Breast epithelium (tissue), 4 donors: ENCODE measurements around the gene DOK1. TPM values are rescaled to one million over a fixed set of nuclear protein-coding genes. Genes with fewer than 3 reads are reported as not detected.
A peak's percentile ranks its signal among the peaks of the same experiment; 100 is the strongest.

Source experiments
- DNase-seq, 2 donors: peaks; one replicate each; pipeline ENCODE4 v3.0.0-alpha.2; 2019; ENCODE audit warnings: low spot score in 2 of 2
- H3K27ac ChIP-seq, 2 donors: fragments of 200-600 bp; sonication (generic) in 1 of 2; one replicate each; pipeline ENCODE4 v1.5.1; 2016 to 2019; ENCODE audit warnings: mild to moderate bottlenecking in 1 of 2
- H3K27me3 ChIP-seq, 2 donors: fragments of 200-600 bp; sonication (generic) in 1 of 2; one replicate each; pipeline versions ENCODE4 v1.5.1 to v1.6.0; 2017 to 2019; ENCODE audit warnings: control low read depth in 1 of 2, mild to moderate bottlenecking in 1 of 2
- H3K36me3 ChIP-seq: fragments of 200-600 bp; one replicate; pipeline ENCODE4 v1.5.1; 2019
- H3K4me1 ChIP-seq, 2 donors: fragments of 200-600 bp; sonication (generic); one replicate each; pipeline ENCODE4 v1.5.1; 2016 to 2019; ENCODE audit warnings: control low read depth in 1 of 2
- H3K4me3 ChIP-seq, 3 donors: fragments of 200-600 bp; sonication (generic); 1 replicate in 2 of 3; 2 replicates in 1 of 3; pipeline ENCODE4 v1.5.1; 2016 to 2019; ENCODE audit warnings: mild to moderate bottlenecking in 3 of 3, moderate library complexity in 2 of 3
- H3K9me3 ChIP-seq, 2 donors: fragments of 200-600 bp; sonication (generic) in 1 of 2; one replicate each; pipeline ENCODE4 v1.5.1; 2016 to 2019; ENCODE audit warnings: control low read depth in 1 of 2
- POLR2A ChIP-seq: fragments of 450-650 bp; IDR thresholded peaks from one replicate; pipeline ENCODE4 v1.6.1; 2016; ENCODE audit warnings: antibody characterized with exemption, mild to moderate bottlenecking, moderate library complexity
- POLR2AphosphoS5 ChIP-seq, 3 donors: sonication (generic); formaldehyde crosslinking; IDR thresholded peaks; one replicate each; pipeline ENCODE4 v1.6.1; 2017; ENCODE audit warnings: antibody characterized with exemption in 3 of 3
- intact Hi-C: fragments of 100-400 bp; cut with DNase I; formaldehyde crosslinking; loops from one replicate; pipeline ENCODE4 v1.15.1; 2023; ENCODE audit warnings: low total_unique reads
- total RNA-seq, 3 donors: library from RNA; depleted of rRNA; stranded (reverse); fragments of >200 nt; gene quantifications; one replicate each; pipeline ENCODE4 v1.1.0, GENCODE V29; 2016
- TF ChIP-seq, protein P1 (sequence below), 3 donors: fragments of 450-650 bp; IDR thresholded peaks; one replicate each; pipeline ENCODE4 v1.5.1; 2016 to 2017; ENCODE audit warnings: antibody characterized with exemption in 3 of 3, mild to moderate bottlenecking in 3 of 3, moderate library complexity in 3 of 3

DOK1 gene
- total RNA-seq, 3 donors from 2014 or later: 11.0 to 33.3 (median 13.1) TPM

DNA sequence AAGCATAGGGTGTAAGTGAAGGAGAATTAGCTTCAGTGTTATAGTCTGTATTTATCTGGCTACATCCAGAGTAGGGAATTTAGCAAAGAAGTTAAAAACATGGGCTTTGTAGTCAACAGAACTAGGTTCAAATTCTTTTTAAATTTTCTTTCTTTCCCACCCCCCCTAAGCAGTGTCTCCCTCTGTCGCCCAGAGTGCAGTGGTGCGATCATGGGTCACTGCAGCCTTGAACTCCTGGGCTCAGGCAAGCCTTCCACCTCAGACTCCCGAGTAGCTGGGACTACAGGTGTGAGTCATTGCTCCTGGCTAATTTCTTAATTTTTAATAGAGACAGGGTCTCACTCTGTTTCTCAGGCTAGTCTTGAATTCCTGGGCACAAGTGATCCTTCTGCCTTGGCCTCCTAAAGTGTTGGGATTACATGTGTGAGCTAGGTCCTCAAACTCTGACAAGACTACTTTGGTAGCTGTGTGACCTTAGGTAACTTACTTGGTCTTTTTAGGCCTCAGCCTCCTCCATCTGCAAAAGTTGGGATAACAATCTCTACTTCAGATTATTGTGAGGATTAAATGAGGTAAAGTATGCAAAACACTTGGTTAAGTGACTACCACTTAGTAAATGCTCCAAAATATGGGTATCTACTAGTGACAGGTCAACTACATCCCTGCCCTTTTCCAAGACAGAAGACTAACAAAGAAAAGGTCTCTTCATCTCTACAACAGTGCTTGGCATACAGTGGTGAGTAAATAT, 17.8 kb downstream of the DOK1 start:
- DNase-seq: no peak
- Histone ChIP-seq H3K4me1 (peaks cover 0 to 4% of the 10 kb centered on the region in 2 donors), H3K27ac (no peak overlapping the region), H3K36me3 (no peaks in the 10 kb centered on the region), H3K27me3 (no peaks in the 10 kb centered on the region), H3K4me3 (no peak overlapping the region), H3K9me3 (no peaks in the 10 kb centered on the region)
- TF ChIP-seq POLR2AphosphoS5 (IDR thresholded peaks at IDR 0.05): no peak
- TF ChIP-seq, protein P1, sequence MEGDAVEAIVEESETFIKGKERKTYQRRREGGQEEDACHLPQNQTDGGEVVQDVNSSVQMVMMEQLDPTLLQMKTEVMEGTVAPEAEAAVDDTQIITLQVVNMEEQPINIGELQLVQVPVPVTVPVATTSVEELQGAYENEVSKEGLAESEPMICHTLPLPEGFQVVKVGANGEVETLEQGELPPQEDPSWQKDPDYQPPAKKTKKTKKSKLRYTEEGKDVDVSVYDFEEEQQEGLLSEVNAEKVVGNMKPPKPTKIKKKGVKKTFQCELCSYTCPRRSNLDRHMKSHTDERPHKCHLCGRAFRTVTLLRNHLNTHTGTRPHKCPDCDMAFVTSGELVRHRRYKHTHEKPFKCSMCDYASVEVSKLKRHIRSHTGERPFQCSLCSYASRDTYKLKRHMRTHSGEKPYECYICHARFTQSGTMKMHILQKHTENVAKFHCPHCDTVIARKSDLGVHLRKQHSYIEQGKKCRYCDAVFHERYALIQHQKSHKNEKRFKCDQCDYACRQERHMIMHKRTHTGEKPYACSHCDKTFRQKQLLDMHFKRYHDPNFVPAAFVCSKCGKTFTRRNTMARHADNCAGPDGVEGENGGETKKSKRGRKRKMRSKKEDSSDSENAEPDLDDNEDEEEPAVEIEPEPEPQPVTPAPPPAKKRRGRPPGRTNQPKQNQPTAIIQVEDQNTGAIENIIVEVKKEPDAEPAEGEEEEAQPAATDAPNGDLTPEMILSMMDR (IDR thresholded peaks at IDR 0.05): no peak
- no peak for TF ChIP-seq POLR2A
- intact Hi-C loops: no loop called here

DNA sequence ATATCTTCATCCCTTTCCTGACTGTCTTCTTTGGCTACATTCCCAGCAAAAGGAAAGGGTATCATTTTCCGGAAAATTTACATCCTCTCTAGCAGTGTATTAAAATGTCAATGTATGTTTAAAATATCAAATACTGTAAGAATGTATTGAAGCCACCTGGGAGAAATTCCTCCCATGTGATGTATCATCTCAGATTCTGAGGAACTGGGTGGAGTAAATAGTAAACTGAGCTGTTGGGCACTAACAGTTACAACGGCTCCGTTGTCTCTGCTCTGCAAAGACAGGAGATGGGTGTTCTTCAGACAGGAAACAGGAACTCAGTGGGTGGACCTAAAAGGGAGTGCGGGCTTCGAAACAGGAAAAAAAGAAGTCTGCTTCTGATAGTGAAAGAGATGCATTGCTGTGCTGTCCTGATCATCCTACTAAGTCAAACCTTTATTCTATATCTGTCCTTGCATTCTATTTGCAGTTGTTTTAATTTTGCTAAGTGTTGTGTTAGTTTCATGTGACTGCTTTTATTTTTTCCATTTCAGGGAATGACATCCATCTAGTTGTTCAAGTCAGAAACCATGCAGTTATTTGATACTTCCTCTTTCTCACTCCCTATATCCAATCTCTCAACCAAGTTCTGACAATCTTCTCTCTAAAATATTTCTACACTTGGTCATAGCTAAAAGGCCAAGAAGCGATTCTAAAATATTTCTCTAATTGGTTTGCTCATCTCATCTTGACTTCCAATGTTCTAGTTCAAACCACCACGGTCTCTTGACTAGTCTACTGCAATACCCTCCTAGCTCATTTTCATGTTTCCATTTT, 19.4 kb downstream of the DOK1 start:
- Histone ChIP-seq H3K4me1 (peaks cover 0 to 4% of the 10 kb centered on the region in 2 donors), H3K27me3 (no peaks in the 10 kb centered on the region), H3K36me3 (no peaks in the 10 kb centered on the region), H3K9me3 (no peaks in the 10 kb centered on the region), H3K27ac (no peak overlapping the region), H3K4me3 (no peak overlapping the region)
- DNase-seq: no peak
- intact Hi-C loops: no loop called here
- TF ChIP-seq, protein P1 (IDR thresholded peaks at IDR 0.05): no peak
- no peak for TF ChIP-seq POLR2A
- TF ChIP-seq POLR2AphosphoS5 (IDR thresholded peaks at IDR 0.05): no peak

DNA sequence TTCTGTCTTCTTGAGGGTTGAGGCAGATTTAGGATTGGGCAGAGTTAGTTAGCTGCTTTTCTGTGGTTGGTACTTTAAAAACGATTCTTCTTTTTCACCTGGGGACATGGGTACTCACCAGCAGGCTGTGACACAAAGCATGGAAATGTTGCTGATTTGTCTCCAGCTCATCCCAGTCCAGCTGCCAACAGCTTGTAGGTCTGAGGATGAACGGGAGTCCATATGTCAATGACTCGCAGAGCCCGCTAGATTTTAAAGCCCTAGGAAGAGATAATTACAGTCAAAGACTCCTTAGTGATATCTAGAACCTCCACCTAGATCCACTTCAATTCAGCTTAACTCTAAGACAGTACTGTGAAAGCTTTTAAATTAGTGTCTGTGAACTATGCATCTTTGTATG, 20.8 kb downstream of the DOK1 start:
- TF ChIP-seq, protein P1 (IDR thresholded peaks at IDR 0.05): no peak
- TF ChIP-seq POLR2AphosphoS5 (IDR thresholded peaks at IDR 0.05): no peak
- no peak for TF ChIP-seq POLR2A
- peaks cover 0 to 4% of the 10 kb centered on the region in 2 donors for H3K4me1 ChIP-seq
- no peak for DNase-seq
- H3K27ac ChIP-seq: no peak overlapping the region
- intact Hi-C loops: no loop called here
- no peaks in the 10 kb centered on the region for H3K27me3 ChIP-seq
- H3K9me3 ChIP-seq: no peaks in the 10 kb centered on the region
- no peaks in the 10 kb centered on the region for H3K36me3 ChIP-seq
- no peak overlapping the region for H3K4me3 ChIP-seq

DNA sequence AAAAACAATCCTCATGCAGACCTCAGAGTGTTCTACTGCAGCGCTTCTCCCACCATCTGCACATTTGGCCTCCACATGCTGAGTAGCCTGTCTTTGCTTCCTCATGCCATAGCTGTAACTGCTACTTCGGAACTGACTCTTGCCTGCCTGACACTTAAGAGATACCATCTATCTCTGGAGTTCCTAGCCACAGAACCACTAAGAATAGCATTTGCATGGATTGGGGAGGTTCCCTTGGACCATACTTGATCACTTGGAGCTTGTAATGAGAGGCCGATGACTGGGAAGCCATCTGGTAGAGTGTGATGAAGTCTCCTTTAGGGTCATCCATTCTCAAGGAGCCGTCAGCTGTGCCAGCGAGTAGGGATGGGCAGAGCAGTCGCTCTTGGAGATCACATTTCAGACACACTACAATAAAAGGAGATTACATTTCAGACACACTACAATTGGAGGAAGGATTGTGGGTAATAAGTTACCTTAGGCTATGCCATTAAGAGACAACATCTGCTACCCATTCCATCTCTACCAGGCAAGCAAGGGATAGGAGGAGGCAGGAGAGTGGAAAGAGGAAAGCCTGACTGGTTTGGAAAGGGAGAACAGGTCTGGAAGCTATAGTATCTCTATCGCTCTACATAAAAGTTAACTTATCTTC, 21.8 kb downstream of the DOK1 start:
- no peak for TF ChIP-seq POLR2A
- TF ChIP-seq, protein P1 (IDR thresholded peaks at IDR 0.05): no peak
- TF ChIP-seq POLR2AphosphoS5 (IDR thresholded peaks at IDR 0.05): no peak
- Histone ChIP-seq H3K36me3 (no peaks in the 10 kb centered on the region), H3K27ac (peak overlapping the region; percentile 57 to 71), H3K4me1 (peaks cover 0 to 4% of the 10 kb centered on the region in 2 donors), H3K4me3 (no peak overlapping the region), H3K9me3 (no peaks in the 10 kb centered on the region), H3K27me3 (no peaks in the 10 kb centered on the region)
- intact Hi-C loops: no loop called here
- no peak for DNase-seq
